ENCODE measurements around the gene EFHD2.
"Not testable (repeated sequence)": the region's sequence is repeated elsewhere in the genome, so short reads cannot be mapped to it uniquely, and the experiment has no call there.

Gene EFHD2

GRCh38 chr1:15430787-15431570 lies 21.3 kb downstream of the EFHD2 start:
- DNase-seq (ENCODE audit: low spot score), result no peak
- FAIRE-seq, result no peak

- FAIRE-seq (no peak), DNase-seq (ENCODE audit: low spot score) (no peak)
Observed at GRCh38 chr1:15431571-15431948, 21.9 kb downstream of the EFHD2 start.

DNA sequence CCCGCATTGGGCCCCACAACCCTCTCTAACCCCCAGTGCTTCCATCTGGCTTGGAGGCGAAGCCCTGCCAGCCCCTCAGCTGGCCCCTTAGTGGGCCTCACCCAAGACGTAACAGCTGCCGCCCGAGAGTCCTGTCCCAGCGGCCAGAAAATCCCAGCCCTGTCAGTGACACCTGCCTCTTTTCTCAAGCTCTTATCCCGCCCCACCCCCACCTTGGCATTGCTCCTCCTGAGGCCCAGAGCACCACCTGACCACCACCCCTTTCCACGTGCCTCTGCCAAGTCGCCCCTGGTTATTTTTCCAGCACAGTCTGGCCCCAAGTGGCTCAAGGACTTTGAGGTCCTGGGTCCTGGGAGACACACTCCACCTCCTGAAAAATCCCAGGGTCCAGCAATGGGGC lies 22.6 kb downstream of the EFHD2 start:
- no peak for DNase-seq (ENCODE audit: low spot score)
- FAIRE-seq, result no peak

DNA sequence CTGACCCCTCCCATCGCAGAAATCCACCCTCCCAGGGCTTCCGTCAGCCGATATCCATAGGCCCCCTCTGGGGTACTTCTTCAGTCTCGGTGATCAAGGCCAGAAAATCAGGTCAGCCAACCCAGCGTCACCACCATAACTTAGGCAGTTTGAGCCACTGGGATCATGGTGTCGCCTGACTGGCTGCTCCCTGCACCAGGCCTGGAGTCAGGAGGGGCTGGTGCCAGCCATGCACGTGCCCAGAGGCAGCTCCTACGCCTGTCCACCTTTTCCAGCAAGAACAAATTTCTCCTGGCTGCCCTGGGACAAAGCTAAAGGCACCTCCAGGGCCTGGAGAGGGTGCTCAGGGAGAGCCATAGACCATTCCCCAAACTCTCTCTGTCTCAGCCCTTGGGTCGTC lies 23.8 kb downstream of the EFHD2 start:
- FAIRE-seq (no peak), DNase-seq (ENCODE audit: low spot score) (no peak)

DNA sequence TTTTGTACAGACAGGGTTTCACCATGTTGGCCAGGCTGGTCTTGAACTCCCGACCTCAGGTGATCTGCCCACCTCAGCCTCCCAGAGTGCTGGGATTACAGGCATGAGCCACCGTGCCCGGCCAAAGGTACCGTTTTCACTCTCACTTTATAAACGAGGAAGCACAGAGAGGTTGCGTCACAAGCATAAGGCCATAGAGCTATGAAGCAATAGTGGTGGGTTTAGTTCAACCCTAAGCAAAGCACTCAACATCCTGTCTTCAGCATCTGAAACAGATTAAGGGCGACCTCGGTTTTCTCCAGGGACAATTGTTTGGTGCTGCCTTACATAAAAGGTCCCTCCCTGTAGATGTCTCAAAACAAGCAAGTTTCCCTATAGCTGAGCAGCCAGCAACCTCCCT lies 25.1 kb downstream of the EFHD2 start:
- FAIRE-seq; DNase-seq (ENCODE audit: low spot score): not testable (repeated sequence)

DNA sequence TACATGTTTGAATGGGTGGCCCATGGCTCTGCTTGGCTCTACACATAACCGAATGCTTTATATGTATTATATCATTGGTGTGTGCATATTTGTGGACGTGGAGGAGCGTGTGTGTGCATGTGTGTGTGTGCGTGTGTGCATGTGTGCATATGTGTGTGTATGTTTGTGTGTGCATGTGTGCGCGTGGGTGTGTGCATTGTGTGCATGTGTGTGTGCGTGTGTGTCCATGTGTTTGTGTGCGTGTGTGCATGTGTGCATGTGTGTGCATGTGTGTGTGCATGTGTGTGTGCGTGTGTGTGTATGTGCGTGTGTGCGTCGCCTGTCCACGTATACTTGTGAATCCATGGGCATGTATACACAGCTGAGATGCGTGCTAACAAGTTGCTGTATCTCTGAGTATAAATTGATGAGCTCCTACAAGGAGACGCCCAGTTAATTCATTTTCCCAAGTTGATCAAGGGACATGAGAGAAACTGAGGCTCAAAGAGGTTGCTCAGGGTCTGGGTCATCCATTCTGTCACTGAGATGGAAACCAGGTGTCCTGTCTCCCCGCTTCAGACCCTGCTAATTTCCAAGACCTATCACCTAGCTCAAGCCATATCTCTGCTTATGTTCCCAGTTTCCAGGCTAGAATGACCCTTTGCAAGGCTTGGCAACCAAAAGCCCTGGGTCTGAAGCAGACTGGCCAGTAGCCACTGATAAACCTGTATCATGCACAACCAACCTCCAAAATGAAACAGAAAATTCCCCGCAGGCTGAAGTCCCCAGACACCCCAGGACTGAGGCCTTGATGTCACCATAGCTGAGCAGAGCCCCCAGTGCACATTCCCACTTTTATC lies 25.8 kb downstream of the EFHD2 start:
- FAIRE-seq (no peak), DNase-seq (ENCODE audit: low spot score) (no peak)

DNA sequence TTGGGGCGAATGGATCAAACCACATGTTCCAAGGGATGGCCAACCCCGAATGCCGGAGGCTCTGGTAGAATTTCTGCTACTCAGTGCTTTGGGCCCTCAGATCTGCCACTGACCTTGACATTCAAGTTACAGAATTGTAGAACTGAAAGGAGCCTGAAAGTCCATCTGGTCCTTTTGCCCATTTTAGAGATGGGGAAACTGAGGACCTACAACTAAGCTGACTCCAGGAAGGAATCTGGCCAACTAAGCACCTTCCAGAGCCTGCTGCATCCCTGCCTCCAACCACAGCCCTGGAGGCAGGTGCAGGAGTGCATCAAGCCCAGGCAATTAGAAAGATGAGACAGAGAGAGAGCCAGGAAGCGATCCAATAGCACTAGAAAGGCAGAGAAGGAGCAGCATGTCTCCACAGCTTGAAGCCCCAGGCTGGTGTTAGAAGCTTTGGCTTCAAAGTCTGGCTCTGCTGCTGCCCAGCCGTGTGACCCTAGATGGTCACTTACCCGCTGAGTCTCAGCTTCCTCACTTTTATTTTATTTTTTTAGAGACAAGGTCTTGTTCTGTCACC lies 27.3 kb downstream of the EFHD2 start:
- no peak for DNase-seq (ENCODE audit: low spot score)
- FAIRE-seq, result no peak

DNA sequence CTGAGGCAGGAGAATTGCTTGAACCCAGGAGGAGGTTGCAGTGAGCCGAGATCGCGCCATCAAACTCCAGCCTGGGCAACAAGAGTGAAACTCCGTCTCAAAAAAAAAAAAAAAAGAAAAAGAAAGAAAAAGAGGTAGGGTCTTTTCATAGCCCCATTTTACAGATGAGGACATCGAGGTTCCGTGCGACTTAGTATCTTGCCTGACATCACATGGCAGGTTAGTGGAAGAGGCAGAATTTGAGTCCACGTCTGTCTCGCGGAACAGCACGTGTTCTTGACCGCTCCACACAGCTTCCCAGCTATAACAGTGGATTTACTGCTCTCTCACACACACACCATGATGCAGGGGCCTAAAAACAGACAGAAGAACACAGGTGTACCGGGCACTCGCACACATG lies 29.6 kb downstream of the EFHD2 start:
- FAIRE-seq (no peak), DNase-seq (ENCODE audit: low spot score) (no peak)

- DNase-seq (ENCODE audit: low spot score) (no peak), FAIRE-seq (no peak)
Observed at GRCh38 chr1:15440357-15440756, 30.7 kb downstream of the EFHD2 start.

DNA sequence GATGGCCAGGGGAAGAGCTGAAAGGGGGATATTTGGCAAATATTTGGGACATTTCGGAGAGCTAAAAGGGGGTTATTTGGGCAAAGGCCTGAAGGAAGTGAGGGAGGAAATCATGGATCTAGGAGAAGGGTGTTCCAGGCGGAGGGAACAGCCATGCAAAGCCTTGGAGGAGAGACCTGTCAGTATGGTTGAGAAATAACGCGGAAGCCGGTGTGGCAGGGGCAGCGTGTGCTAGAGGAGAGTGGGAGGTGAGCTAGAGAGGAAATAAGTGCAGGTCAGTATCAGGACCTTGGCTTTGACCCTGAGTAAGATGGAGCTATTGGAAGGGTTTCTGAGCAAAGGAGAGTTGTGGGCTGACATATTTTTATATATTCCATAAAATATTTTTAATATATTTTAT lies 31.6 kb downstream of the EFHD2 start:
- no peak for DNase-seq (ENCODE audit: low spot score)
- no peak for FAIRE-seq

- FAIRE-seq (no peak), DNase-seq (ENCODE audit: low spot score) (no peak)
Observed at GRCh38 chr1:15442119-15442518, 32.4 kb downstream of the EFHD2 start.

GRCh38 chr1:15442759-15443158 lies 33.1 kb downstream of the EFHD2 start:
- DNase-seq (ENCODE audit: low spot score) (no peak), FAIRE-seq (no peak)

DNA sequence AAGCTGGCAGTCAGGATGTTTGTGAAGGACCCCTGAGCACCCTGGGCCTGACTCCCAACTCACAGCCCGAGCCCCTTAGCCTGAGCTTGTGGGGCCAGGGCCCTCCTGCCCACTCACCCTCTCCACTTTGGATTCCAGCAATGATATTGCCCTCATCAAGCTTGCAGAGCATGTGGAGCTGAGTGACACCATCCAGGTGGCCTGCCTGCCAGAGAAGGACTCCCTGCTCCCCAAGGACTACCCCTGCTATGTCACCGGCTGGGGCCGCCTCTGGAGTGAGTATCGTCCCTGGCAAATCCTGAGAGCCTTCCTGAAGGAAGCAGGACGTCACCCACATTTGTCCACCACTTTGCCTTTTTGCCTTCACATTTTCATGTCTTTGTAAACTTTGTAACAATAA lies 33.6 kb downstream of the EFHD2 start:
- no peak for FAIRE-seq
- no peak for DNase-seq (ENCODE audit: low spot score)

DNA sequence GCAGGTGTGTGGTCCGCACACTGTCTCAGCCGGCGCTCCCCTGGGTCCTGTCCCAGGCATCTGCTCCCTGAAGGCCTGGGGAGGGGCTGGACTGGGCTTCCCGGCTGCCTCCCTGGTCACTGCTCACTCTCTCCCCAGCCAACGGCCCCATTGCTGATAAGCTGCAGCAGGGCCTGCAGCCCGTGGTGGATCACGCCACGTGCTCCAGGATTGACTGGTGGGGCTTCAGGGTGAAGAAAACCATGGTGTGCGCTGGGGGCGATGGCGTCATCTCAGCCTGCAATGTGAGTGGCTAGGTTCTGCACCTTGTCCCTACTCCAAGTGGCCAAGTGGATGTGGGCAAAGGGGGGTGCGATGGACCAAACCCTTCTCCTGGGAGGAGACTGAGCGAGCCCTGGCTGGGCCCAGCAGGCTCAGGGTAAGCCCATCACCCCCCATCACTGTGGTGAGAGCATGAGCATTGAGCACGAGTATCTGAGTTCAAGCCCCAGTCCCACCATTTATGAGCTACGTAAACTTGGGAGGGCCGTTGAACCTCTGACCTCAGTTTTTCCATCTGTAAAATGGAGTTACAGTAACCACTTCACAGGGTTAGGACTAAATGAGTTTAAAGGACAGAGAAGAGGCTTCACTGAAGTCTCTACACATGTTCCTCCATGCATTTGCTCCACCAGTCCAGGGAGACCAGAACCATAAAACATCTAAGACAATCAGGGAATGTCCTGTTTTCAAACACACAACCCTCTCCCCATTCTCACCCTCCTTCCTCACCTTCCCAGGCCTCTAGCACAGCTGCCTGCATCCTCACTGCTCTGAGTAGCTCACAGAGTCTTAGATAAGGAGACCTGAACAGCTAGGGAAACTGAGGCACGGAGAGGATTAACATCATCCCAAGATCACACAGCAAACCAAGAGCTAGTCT lies 35.0 kb downstream of the EFHD2 start:
- DNase-seq (ENCODE audit: low spot score), result no peak
- no peak for FAIRE-seq

DNA sequence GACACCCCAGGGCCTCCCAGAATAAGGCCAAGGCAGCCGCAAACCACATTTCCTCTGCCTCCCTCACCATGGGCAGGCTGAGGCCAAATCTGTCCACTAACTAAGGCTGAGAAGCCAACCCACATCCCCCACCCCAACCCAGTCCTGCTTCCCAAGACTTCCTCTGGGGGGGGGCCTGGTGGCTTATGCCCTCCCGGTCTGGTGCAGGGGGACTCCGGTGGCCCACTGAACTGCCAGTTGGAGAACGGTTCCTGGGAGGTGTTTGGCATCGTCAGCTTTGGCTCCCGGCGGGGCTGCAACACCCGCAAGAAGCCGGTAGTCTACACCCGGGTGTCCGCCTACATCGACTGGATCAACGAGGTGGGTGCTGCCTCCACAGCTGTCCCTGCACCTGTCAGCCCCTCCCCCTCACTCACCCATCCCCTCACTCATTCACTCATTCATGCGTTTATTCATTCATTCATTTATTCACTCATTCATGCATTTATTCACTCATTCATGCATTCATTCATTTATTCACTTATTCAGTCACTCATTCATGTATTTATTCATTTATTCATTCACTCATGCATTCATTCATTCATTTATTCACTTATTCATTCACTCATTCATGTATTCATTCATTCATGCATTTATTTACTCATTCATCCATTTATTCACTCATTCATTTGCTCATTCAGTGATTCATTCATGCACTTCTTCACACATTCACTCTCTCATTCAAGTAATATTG lies 35.9 kb downstream of the EFHD2 start:
- FAIRE-seq (no peak), DNase-seq (ENCODE audit: low spot score) (no peak)

GRCh38 chr1:15446212-15446611 lies 36.5 kb downstream of the EFHD2 start:
- DNase-seq (ENCODE audit: low spot score), result no peak
- FAIRE-seq, result no peak

GRCh38 chr1:15448877-15449462 lies 39.3 kb downstream of the EFHD2 start:
- FAIRE-seq, result no peak
- DNase-seq (ENCODE audit: low spot score), result no peak

DNA sequence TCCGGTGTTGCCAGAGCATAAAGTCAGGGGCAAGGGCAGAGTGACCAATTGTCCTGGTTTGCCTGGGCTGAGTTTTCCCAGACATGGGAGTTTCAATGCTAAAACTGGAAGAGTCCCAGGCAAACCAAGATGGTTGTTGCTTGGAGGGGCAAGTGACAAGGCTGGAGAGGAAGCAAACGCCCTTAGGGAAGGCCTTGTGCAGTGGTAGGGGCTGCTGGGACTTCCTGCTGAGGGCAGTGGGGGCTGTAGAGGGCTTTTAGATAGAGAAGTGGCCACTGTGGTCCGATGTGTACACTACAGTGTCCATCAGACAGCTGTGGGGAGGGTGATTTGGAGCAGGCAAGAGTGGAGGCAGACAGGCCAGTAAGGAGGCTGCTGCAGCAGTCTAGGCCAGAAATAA lies 39.9 kb downstream of the EFHD2 start:
- no peak for FAIRE-seq
- no peak for DNase-seq (ENCODE audit: low spot score)

DNA sequence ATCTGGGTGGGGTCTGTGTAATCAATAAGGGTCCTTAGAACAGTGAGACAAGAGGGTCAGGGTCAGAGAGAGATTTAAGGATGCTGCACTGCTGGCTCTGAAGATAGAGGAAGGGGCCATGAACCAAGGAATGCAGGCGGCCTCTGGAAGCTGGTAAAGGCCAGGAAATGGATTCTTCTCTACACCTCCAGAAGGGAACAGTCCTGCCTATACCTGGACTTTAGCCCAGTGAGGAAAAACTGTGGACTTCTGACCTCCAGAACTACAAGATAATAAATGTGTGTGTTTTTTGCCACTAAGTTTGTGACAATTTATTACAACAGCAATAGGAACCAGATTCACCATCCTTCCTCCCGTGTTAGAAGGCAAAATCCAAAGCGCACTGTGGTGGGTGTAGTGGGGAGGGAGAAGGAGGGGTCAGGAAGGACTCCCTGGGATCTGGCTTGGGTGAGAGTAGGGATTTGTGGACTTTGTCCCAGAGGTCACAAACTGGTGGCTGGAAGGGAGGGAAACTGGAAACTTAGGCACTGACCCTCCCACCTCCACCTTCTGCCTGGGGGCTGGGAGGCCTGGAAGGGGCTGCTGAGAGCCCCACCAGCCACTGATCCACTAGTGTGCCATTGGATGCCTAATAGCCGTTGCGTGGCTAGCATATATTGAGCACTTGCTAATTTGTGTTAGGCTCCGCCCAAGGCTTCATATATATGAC lies 41.5 kb downstream of the EFHD2 start:
- DNase-seq (ENCODE audit: low spot score) (no peak), FAIRE-seq (no peak)

DNA sequence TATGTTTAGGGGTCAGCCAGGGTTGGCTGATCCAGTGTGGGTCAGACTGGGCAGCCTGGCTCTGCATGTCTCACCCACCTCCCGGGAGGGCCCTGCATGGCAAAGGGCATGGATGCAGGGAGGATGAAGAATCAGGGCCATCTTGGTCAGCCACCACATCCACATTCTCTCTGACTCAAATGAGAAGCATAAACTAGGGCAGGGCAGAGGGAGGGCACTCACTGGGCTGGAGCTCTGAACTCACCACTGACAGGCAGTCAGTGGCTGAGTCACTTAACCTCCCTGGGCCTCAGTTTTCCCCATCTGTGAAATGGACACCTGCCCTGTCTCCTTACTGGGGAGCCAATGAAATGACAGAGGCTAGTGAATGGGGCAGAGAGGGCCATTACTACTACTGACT lies 42.5 kb downstream of the EFHD2 start:
- no peak for FAIRE-seq
- peak; percentile 51 for DNase-seq (ENCODE audit: low spot score)

Measured in RCC 7860 (cell line).